IMR-90 (cell line): ENCODE data around the gene CLDN4.

Source experiments
- CHD1 ChIP-seq: IDR thresholded peaks from 2 replicates; pipeline ENCODE4 v1.6.1; 2012; ENCODE audit warnings: low read depth, low read length, improper control_type of control experiment
- FOS ChIP-seq: fragments of 150-350 bp; IDR thresholded peaks from 2 replicates; pipeline ENCODE4 v1.6.1; 2016; ENCODE audit warnings: low read depth, low read length
- MAFK ChIP-seq: IDR thresholded peaks from 2 replicates; pipeline ENCODE4 v1.6.1; 2012; ENCODE audit warnings: low read depth, low read length, improper control_type of control experiment
- MAZ ChIP-seq: IDR thresholded peaks from 2 replicates; pipeline ENCODE4 v1.6.1; 2012; ENCODE audit warnings: low read depth, mild to moderate bottlenecking, low read length, improper control_type of control experiment, moderate library complexity, borderline replicate concordance
- MXI1 ChIP-seq: IDR thresholded peaks from 2 replicates; pipeline ENCODE4 v1.6.1; 2012; ENCODE audit warnings: low read depth, mild to moderate bottlenecking, low read length, moderate library complexity, borderline replicate concordance
- POLR2A ChIP-seq: IDR thresholded peaks from 2 replicates; pipeline ENCODE4 v1.6.1; 2012; ENCODE audit warnings: mild to moderate bottlenecking, low read depth, low read length
- RAD21 ChIP-seq: IDR thresholded peaks from 2 replicates; pipeline ENCODE4 v1.6.1; 2012; ENCODE audit warnings: low read length, improper control_type of control experiment
- RCOR1 ChIP-seq: IDR thresholded peaks from 2 replicates; pipeline ENCODE4 v1.6.1; 2012; ENCODE audit warnings: mild to moderate bottlenecking, low read length, improper control_type of control experiment; ENCODE audit not compliant: insufficient replicate concordance
- RFX5 ChIP-seq: IDR thresholded peaks from 2 replicates; pipeline ENCODE4 v1.8.0; 2012; ENCODE audit warnings: low read depth, mild to moderate bottlenecking, low read length, moderate library complexity
- SMC3 ChIP-seq: fragments of 150-350 bp; IDR thresholded peaks from 2 replicates; pipeline ENCODE4 v1.6.1; 2016; ENCODE audit warnings: low read depth, mild to moderate bottlenecking, antibody characterized with exemption, low read length, moderate library complexity
- TF ChIP-seq, protein P1 (sequence below): conservative IDR thresholded peaks from 2 replicates; pipeline ENCODE4 v1.5.1; 2012; ENCODE audit warnings: mild to moderate bottlenecking, low read depth, low read length, improper control_type of control experiment
- TF ChIP-seq, protein P2 (sequence below): fragments of 150-350 bp; IDR thresholded peaks from 2 replicates; pipeline ENCODE4 v1.6.1; 2016; ENCODE audit warnings: low read depth, mild to moderate bottlenecking, low read length, moderate library complexity, borderline replicate concordance

DNA sequence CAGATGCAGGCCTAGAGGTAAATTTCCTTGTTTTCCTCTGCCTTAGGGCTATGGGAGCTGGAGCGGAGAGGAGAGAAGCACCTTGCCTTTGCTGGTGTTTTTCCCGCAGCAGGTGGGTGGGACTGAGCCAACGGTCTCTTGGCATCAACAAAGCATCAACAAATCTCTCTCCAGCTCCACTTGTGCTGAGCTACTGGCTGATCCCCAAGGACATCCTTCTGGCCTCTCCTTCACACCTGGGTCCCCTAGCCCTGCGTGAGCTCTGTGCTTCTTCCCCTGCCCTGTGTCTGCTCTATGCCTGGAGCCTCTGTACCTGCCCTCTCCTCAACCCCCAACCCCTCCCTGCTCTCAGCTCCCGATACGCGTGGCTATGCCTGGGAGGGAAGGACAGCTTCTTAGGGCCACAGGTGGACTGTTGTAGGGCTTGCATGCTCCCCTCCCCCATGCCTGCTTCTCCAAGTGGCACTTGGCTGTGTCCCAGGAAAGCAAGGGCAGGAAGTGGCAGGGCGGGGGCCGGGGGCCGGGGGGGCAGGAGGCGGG lies 3.2 kb upstream of the CLDN4 start:
- TF ChIP-seq, protein P1, sequence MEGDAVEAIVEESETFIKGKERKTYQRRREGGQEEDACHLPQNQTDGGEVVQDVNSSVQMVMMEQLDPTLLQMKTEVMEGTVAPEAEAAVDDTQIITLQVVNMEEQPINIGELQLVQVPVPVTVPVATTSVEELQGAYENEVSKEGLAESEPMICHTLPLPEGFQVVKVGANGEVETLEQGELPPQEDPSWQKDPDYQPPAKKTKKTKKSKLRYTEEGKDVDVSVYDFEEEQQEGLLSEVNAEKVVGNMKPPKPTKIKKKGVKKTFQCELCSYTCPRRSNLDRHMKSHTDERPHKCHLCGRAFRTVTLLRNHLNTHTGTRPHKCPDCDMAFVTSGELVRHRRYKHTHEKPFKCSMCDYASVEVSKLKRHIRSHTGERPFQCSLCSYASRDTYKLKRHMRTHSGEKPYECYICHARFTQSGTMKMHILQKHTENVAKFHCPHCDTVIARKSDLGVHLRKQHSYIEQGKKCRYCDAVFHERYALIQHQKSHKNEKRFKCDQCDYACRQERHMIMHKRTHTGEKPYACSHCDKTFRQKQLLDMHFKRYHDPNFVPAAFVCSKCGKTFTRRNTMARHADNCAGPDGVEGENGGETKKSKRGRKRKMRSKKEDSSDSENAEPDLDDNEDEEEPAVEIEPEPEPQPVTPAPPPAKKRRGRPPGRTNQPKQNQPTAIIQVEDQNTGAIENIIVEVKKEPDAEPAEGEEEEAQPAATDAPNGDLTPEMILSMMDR: no peak
- TF ChIP-seq RFX5: no peak
- TF ChIP-seq RAD21: no peak
- TF ChIP-seq POLR2A: no peak
- TF ChIP-seq MAZ: no peak
- TF ChIP-seq CHD1: no peak
- no peak for TF ChIP-seq FOS
- no peak for TF ChIP-seq MXI1
- no peak for TF ChIP-seq RCOR1
- TF ChIP-seq, protein P2, sequence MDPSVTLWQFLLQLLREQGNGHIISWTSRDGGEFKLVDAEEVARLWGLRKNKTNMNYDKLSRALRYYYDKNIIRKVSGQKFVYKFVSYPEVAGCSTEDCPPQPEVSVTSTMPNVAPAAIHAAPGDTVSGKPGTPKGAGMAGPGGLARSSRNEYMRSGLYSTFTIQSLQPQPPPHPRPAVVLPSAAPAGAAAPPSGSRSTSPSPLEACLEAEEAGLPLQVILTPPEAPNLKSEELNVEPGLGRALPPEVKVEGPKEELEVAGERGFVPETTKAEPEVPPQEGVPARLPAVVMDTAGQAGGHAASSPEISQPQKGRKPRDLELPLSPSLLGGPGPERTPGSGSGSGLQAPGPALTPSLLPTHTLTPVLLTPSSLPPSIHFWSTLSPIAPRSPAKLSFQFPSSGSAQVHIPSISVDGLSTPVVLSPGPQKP: no peak
- TF ChIP-seq SMC3: no peak
- TF ChIP-seq MAFK: no peak
